DMS53 (cell line): ENCODE data around the gene KIRREL2.
"Not testable (repeated sequence)": the region's sequence is repeated elsewhere in the genome, so short reads cannot be mapped to it uniquely, and the experiment has no call there.

Experiments
- DNase-seq: peaks from one replicate; lab custom pipeline; 2025; lab: John Stamatoyannopoulos, UW

Gene KIRREL2

GRCh38 chr19:35869327-35870123 is 12.8 kb downstream of the KIRREL2 start:
- DNase-seq, result peak; percentile 99

- DNase-seq, result peak; percentile 63
Measured at GRCh38 chr19:35870124-35870736, 13.5 kb downstream of the KIRREL2 start.

- no peak for DNase-seq
Measured at GRCh38 chr19:35870798-35871197, 14.1 kb downstream of the KIRREL2 start.

DNA sequence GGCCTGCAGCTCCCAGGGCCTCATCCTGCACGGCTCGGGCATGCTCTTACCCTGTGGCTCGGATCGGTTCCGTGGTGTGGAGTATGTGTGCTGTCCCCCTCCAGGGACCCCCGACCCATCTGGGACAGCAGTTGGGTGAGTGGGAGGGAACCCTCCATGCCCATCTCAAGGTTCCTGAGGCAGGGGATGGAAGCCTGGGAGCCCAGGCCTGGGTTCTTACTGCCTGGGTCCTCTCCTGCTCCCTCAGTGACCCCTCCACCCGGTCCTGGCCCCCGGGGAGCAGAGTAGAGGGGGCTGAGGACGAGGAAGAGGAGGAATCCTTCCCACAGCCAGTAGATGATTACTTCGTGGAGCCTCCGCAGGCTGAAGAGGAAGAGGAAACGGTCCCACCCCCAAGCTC is 14.9 kb downstream of the KIRREL2 start:
- no peak for DNase-seq

GRCh38 chr19:35872180-35872579 is 15.5 kb downstream of the KIRREL2 start:
- DNase-seq, result peak; percentile 25

DNA sequence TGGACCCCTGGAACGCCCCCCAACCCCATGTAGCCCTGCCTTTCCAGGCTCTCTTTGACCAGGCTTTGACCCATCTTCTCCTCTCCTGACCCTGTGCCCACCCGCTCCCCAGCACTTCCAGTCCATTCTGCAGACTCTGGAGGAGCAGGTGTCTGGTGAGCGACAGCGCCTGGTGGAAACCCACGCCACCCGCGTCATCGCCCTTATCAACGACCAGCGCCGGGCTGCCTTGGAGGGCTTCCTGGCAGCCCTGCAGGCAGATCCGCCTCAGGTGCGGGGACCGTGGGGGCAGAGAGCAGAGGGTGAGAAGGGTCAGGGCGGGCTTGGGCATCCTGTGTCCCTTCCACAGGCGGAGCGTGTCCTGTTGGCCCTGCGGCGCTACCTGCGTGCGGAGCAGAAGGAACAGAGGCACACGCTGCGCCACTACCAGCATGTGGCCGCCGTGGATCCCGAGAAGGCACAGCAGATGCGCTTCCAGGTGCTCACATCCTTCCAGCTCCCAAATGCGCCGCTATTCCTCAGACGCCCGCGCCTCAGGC is 17.8 kb downstream of the KIRREL2 start:
- no peak for DNase-seq

DNA sequence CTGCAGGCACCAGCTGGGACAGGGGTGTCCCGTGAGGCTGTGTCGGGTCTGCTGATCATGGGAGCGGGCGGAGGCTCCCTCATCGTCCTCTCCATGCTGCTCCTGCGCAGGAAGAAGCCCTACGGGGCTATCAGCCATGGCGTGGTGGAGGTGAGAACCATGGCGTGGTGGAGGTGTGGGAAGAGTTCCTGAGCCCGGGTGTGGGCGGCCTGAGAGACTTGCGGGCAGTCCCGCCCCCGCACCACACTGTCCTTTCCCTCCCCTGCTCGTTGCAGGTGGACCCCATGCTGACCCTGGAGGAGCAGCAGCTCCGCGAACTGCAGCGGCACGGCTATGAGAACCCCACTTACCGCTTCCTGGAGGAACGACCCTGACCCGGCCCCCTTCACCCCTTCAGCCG is 22.4 kb downstream of the KIRREL2 start:
- DNase-seq, result no peak

GRCh38 chr19:35879770-35880317 is 23.1 kb downstream of the KIRREL2 start:
- DNase-seq, result peak; percentile 98

- DNase-seq, result peak; percentile 89
Measured at GRCh38 chr19:35882114-35882832, 25.6 kb downstream of the KIRREL2 start.

DNA sequence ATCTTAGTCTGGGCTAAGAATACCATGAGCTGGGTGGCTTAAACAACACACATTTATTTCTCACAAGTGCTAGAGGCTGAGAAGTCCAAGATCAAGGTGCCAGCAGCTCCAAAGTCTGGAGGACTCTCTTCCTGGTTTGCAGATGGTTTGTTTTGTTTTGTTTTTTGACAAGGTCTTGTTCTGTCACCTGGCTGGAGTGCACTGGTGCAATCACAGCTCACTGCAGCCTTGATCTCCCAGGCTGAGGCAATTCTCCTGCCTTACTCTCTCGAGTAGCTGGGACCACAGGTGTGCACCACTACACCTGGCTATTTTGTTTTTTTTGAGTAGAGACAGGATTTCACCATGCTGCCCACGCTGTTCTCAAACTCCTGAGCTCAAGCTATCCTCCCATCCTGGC is 27.2 kb downstream of the KIRREL2 start:
- DNase-seq, result no peak

GRCh38 chr19:35885225-35885738 is 28.6 kb downstream of the KIRREL2 start:
- no peak for DNase-seq

DNA sequence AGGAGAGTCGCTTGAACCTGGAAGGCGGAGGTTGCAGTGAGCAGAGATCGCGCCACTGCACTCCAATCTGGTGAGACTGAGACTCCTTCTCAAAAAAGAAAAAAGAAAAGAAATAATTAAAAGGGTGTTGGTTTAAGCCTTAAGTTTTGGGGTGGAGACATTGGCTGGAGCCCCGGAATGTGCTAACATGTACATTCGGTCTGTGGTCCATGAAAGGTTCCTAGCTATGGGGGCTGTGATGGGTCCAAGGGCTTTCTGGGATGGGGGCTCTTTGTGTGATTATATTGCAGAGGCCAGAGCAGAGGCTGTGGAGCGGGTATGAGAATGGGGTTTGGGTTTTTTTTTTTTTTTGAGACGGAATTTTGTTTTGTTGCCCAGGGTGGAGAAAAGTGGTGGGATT is 29.2 kb downstream of the KIRREL2 start:
- DNase-seq, result no peak

- no peak for DNase-seq
Measured at GRCh38 chr19:35887197-35887596, 30.5 kb downstream of the KIRREL2 start.

DNA sequence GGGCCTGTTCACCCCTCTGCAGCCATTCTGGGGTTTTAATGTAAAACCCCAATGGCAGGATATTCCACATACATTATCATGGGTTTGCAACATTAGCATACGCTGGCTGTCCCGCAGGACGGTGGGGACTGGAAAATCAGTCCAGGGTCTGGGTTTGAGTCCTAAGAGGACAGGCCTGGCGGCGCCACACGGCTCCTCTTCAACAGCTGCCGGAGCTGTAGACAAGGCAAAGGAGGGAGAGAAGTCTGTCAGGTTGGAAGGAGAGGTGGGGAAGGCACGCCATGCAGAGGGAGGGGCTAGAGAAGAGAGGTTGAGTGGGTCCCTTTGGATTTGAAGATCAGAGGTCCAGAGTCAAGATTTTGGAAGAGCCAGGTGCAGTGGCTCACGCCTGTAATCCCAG is 31.7 kb downstream of the KIRREL2 start:
- DNase-seq, result no peak

- no peak for DNase-seq
Measured at GRCh38 chr19:35889370-35890112, 32.8 kb downstream of the KIRREL2 start.

DNA sequence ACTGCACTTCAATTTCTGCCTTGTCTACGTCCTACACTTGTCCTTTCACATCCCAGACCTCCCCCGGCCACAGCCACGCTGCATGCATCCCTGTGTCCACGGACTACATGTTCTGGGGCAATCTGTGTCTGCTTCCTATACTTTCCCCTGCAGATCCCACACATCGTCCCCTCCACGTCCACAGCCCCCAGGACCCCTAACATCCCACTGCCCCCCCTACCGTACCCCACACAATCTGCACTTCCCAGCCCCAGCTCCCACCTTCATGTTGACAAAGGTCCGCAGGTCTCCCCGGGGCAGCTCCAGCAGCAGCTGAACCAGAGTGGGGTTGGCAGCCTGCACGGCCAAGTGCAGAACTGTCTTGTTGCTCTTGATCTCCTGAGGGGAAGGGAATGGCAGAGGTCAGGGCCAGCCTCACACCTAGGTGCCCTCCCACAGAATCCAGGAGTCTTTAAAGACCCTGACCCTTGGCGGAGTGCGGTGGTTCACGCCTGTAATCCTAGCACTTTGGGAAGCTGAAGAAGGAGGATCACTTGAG is 33.5 kb downstream of the KIRREL2 start:
- DNase-seq, result no peak

DNA sequence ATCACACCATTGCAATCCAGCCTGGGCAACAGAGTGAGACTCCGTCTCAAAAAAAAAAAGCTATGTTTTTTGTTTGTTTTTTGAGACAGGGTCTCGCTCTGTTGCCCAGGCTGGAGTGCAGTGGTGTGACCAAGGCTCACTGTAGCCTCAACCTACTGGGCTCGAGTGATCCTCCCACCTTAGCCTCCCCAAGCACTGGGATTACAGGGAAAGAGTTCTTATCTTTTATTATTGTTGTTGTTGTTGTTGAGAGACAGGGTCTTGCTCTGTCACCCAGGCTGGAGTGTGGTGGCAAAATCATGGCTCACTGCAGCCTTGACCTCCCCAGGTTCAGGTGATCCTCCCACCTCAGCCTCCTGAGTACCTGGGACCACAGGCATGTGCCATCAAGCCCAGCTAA is 35.1 kb downstream of the KIRREL2 start:
- DNase-seq, result not testable (repeated sequence)

GRCh38 chr19:35894342-35894741 is 37.6 kb downstream of the KIRREL2 start:
- DNase-seq, result no peak

- no peak for DNase-seq
Measured at GRCh38 chr19:35895911-35896642, 39.4 kb downstream of the KIRREL2 start.

DNA sequence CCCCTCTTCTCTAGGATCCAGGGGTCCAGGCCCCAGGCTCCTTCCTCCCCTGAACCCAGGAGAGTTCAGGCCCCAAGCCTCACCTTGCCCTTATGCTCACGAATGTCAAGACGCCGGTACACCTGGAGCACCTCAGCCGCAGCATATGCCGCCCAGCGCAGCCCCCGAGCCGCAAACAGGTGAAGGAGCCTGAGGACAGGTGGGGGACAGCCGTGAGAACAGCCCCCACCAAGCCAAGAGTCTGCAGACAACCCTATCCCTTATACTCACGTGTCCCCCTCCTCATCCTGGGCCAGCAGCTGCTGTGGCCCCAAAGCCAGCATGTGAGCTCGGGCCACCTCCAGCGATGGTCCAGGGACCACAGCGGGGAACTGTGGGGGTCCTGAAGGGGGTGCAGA is 39.9 kb downstream of the KIRREL2 start:
- DNase-seq, result no peak
